ENCODE data around the gene ATXN1.

Gene ATXN1

DNA sequence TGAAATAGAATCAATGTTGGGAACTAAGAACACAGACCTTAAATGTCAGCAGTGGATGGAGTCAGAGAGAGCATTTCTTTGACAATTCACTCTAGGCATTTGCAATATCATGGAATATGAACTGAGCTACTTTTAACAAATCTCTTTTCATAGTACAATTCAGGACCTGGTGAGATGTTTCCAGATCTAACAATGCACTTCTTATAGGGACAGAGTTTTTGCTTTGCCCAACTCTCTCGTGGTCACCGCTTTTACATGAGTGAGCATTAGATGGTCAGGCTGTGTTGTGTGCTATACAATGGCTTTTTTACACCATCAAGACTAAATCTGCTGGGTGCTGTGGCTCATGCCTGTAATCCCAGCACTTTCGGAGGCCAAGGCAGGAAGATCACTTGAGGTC lies 233.6 kb downstream of the ATXN1 start:
- Histone ChIP-seq H3K4me1 (ENCODE audit: insufficient read depth, low read length, poor library complexity, severe bottlenecking) (no peaks in the 10 kb centered on the region), H3K9ac (ENCODE audit: low read depth, low read length, poor library complexity, severe bottlenecking) (no peak overlapping the region), H4K20me1 (ENCODE audit: insufficient read depth, low read length, poor library complexity, severe bottlenecking) (no peaks in the 10 kb centered on the region), H3K27me3 (ENCODE audit: insufficient read depth, low read length, poor library complexity, severe bottlenecking) (no peaks in the 10 kb centered on the region), H3K9me3 (ENCODE audit: insufficient read depth, low read depth, low read length) (no peaks in the 10 kb centered on the region), H3K36me3 (ENCODE audit: insufficient read depth, low read length) (no peaks in the 10 kb centered on the region), H2AFZ (ENCODE audit: low read length) (no peak overlapping the region), H3F3A (ENCODE audit: low read depth) (no peaks in the 10 kb centered on the region), H3K4me2 (ENCODE audit: low read depth, low read length, poor library complexity, severe bottlenecking) (no peak overlapping the region), H3K79me2 (ENCODE audit: insufficient read depth, low read length) (no peaks in the 10 kb centered on the region), H3K9me2 (replicated peaks; ENCODE audit: low read depth, low read length) (no peaks in the 10 kb centered on the region), H3K4me3 (ENCODE audit: low read length, poor library complexity, severe bottlenecking) (no peak overlapping the region)
- no peak for TF ChIP-seq EZH2phosphoT487 (IDR thresholded peaks at IDR 0.05; ENCODE audit: borderline replicate concordance)
- TF ChIP-seq, protein P1, sequence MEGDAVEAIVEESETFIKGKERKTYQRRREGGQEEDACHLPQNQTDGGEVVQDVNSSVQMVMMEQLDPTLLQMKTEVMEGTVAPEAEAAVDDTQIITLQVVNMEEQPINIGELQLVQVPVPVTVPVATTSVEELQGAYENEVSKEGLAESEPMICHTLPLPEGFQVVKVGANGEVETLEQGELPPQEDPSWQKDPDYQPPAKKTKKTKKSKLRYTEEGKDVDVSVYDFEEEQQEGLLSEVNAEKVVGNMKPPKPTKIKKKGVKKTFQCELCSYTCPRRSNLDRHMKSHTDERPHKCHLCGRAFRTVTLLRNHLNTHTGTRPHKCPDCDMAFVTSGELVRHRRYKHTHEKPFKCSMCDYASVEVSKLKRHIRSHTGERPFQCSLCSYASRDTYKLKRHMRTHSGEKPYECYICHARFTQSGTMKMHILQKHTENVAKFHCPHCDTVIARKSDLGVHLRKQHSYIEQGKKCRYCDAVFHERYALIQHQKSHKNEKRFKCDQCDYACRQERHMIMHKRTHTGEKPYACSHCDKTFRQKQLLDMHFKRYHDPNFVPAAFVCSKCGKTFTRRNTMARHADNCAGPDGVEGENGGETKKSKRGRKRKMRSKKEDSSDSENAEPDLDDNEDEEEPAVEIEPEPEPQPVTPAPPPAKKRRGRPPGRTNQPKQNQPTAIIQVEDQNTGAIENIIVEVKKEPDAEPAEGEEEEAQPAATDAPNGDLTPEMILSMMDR (conservative IDR thresholded peaks at IDR 0.05; ENCODE audit: low read length), result no peak

DNA sequence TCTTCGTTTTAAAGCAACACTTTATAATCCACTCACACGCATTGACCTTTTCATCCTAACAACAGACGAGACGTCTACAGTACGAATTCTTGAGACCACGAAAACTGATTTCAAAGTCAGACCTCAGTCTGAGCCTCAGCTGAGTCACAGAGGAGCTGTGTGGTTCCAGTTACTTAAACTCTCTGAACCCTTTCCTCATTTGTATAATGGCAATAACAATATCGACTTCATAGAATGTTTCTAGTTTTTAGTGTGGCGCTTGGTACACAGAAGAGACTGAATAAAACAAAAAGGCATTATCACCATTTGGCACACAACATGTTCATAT lies 236.9 kb downstream of the ATXN1 start:
- Histone ChIP-seq H3K9ac (ENCODE audit: low read depth, low read length, poor library complexity, severe bottlenecking) (no peak overlapping the region), H3K36me3 (ENCODE audit: insufficient read depth, low read length) (peaks cover 12% of the 10 kb centered on the region; the same call in 1 of the 2 replicates), H3K27me3 (ENCODE audit: insufficient read depth, low read length, poor library complexity, severe bottlenecking) (no peaks in the 10 kb centered on the region), H4K20me1 (ENCODE audit: insufficient read depth, low read length, poor library complexity, severe bottlenecking) (no peaks in the 10 kb centered on the region), H3F3A (ENCODE audit: low read depth) (no peaks in the 10 kb centered on the region), H2AFZ (ENCODE audit: low read length) (no peak overlapping the region), H3K79me2 (ENCODE audit: insufficient read depth, low read length) (no peaks in the 10 kb centered on the region), H3K9me3 (ENCODE audit: insufficient read depth, low read depth, low read length) (no peaks in the 10 kb centered on the region), H3K4me3 (ENCODE audit: low read length, poor library complexity, severe bottlenecking) (no peak overlapping the region), H3K4me1 (ENCODE audit: insufficient read depth, low read length, poor library complexity, severe bottlenecking) (peaks cover 14% of the 10 kb centered on the region), H3K4me2 (ENCODE audit: low read depth, low read length, poor library complexity, severe bottlenecking) (no peak overlapping the region), H3K9me2 (replicated peaks; ENCODE audit: low read depth, low read length) (no peaks in the 10 kb centered on the region)
- TF ChIP-seq, protein P1 (conservative IDR thresholded peaks at IDR 0.05; ENCODE audit: low read length), result no peak
- TF ChIP-seq EZH2phosphoT487 (IDR thresholded peaks at IDR 0.05; ENCODE audit: borderline replicate concordance), result no peak

DNA sequence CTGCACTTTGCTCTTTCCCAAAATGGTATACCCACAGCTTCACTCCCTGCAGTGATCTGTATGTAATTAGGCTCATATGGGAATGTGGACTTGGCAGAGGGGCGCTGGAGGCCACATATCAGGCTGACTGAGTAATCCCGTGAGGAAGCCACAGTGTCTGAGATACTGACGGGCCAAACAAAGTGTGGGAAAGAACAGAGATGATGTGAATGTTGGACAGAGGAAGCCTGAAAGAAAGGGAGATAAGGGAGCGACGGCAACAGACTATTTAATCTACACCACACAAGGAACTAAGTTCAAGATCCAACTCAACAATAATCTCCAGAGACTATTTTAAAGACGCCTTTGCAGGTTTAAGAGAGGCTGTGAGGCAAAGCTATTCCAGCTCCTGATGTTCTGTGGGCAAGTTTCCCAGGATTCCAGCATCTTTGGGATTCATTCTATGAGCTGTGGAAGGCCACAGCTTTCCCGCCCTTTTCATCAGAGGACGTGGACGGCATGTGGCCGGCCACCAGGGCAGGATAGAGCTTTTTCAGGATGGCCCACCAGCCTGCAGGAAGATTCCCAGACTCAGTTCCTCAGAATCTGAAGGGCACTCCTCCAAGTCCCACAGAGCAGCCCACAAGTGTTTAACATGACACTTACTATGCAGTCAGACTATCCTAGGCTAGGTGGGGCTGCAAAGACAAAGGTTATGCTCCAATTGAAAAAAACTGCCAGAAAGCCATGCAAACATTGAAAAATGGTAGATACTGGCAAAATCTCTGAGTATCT lies 237.5 kb downstream of the ATXN1 start:
- Histone ChIP-seq H3K9me2 (replicated peaks; ENCODE audit: low read depth, low read length) (no peaks in the 10 kb centered on the region), H3K79me2 (ENCODE audit: insufficient read depth, low read length) (no peaks in the 10 kb centered on the region), H3K9ac (ENCODE audit: low read depth, low read length, poor library complexity, severe bottlenecking) (no peak overlapping the region), H2AFZ (ENCODE audit: low read length) (no peak overlapping the region), H3K4me2 (ENCODE audit: low read depth, low read length, poor library complexity, severe bottlenecking) (no peak overlapping the region), H3K27me3 (ENCODE audit: insufficient read depth, low read length, poor library complexity, severe bottlenecking) (no peaks in the 10 kb centered on the region), H3K4me1 (ENCODE audit: insufficient read depth, low read length, poor library complexity, severe bottlenecking) (peaks cover 19% of the 10 kb centered on the region), H3K36me3 (ENCODE audit: insufficient read depth, low read length) (peaks cover 12% of the 10 kb centered on the region; the same call in 1 of the 2 replicates), H3F3A (ENCODE audit: low read depth) (no peaks in the 10 kb centered on the region), H3K4me3 (ENCODE audit: low read length, poor library complexity, severe bottlenecking) (no peak overlapping the region), H3K9me3 (ENCODE audit: insufficient read depth, low read depth, low read length) (no peaks in the 10 kb centered on the region), H4K20me1 (ENCODE audit: insufficient read depth, low read length, poor library complexity, severe bottlenecking) (no peaks in the 10 kb centered on the region)
- no peak for TF ChIP-seq EZH2phosphoT487 (IDR thresholded peaks at IDR 0.05; ENCODE audit: borderline replicate concordance)
- TF ChIP-seq, protein P1 (conservative IDR thresholded peaks at IDR 0.05; ENCODE audit: low read length), result no peak

All from Loucy (cell line).